Measurements from ENCODE around the gene GINS3. TPM values are rescaled to one million over a fixed set of nuclear protein-coding genes. Genes with fewer than 3 reads are reported as not detected.

GINS3 gene
- total RNA-seq, 1 donor: 4.7 TPM

- TF ChIP-seq, protein P1, sequence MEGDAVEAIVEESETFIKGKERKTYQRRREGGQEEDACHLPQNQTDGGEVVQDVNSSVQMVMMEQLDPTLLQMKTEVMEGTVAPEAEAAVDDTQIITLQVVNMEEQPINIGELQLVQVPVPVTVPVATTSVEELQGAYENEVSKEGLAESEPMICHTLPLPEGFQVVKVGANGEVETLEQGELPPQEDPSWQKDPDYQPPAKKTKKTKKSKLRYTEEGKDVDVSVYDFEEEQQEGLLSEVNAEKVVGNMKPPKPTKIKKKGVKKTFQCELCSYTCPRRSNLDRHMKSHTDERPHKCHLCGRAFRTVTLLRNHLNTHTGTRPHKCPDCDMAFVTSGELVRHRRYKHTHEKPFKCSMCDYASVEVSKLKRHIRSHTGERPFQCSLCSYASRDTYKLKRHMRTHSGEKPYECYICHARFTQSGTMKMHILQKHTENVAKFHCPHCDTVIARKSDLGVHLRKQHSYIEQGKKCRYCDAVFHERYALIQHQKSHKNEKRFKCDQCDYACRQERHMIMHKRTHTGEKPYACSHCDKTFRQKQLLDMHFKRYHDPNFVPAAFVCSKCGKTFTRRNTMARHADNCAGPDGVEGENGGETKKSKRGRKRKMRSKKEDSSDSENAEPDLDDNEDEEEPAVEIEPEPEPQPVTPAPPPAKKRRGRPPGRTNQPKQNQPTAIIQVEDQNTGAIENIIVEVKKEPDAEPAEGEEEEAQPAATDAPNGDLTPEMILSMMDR (IDR thresholded peaks at IDR 0.05; ENCODE audit: insufficient read depth, low read depth, low read length): no peak
- no peak for DNase-seq (ENCODE audit: low read depth)
- no peak overlapping the region for H3K4me3 ChIP-seq (ENCODE audit: low read depth, low read length)
These were observed 20.4 kb upstream of the GINS3 start for GRCh38 chr16:58371841-58372240.

- H3K4me3 ChIP-seq (ENCODE audit: low read depth, low read length): no peak overlapping the region
- DNase-seq (ENCODE audit: low read depth): no peak
- TF ChIP-seq, protein P1 (IDR thresholded peaks at IDR 0.05; ENCODE audit: insufficient read depth, low read depth, low read length): no peak
These were observed 16.9 kb upstream of the GINS3 start for GRCh38 chr16:58375386-58375785.

- H3K4me3 ChIP-seq (ENCODE audit: low read depth, low read length): no peak overlapping the region
- TF ChIP-seq, protein P1 (IDR thresholded peaks at IDR 0.05; ENCODE audit: insufficient read depth, low read depth, low read length): no peak
- DNase-seq (ENCODE audit: low read depth): no peak
These were observed 14.3 kb upstream of the GINS3 start for GRCh38 chr16:58377932-58378331.

DNA sequence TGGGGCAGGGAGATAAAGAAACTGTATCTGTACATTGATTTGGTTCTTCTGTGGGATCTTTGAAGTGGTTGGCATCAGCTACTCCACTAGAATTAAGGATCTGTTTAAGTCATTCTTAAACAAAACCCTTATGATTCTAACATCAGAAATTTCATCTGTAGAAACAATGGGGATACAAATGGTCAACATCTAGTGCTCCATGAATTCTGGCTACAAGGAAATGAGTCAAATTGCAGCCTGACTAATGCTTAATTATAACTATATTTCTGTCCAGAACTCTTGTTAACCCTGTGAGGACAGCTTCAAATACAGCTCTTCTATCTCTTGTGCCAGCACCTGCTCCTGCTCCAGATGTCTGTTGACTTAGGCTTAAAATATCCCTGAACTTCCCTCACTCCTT lies 13.9 kb upstream of the GINS3 start:
- no peak overlapping the region for H3K4me3 ChIP-seq (ENCODE audit: low read depth, low read length)
- DNase-seq (ENCODE audit: low read depth): no peak
- TF ChIP-seq, protein P1 (IDR thresholded peaks at IDR 0.05; ENCODE audit: insufficient read depth, low read depth, low read length): no peak

- no peak for DNase-seq (ENCODE audit: low read depth)
- no peak overlapping the region for H3K4me3 ChIP-seq (ENCODE audit: low read depth, low read length)
- TF ChIP-seq, protein P1 (IDR thresholded peaks at IDR 0.05; ENCODE audit: insufficient read depth, low read depth, low read length): no peak
These were observed 12.5 kb upstream of the GINS3 start for GRCh38 chr16:58379736-58380135.

DNA sequence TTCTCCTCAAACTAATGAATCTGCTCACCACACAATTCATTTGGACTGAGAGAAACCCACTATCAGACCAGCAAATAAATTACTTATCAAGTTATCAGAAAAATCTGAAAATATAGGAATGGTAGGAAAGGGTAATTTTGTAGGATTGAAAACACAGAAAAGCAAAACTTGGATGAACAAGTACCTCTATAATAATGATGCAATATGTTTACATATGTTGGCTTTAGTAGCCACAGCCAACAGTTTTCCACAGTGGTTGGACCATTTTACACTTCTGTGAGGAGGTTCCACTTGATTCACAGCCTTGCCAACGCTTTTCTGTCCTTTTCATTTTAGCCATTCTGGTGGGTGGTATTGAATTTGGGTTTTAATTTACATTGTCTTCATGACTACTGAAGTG lies 10.6 kb upstream of the GINS3 start:
- DNase-seq (ENCODE audit: low read depth): no peak
- H3K4me3 ChIP-seq (ENCODE audit: low read depth, low read length): no peak overlapping the region
- TF ChIP-seq, protein P1 (IDR thresholded peaks at IDR 0.05; ENCODE audit: insufficient read depth, low read depth, low read length): no peak

GRCh38 chr16:58384437-58385055 lies 7.7 kb upstream of the GINS3 start:
- DNase-seq (ENCODE audit: low read depth): no peak
- TF ChIP-seq, protein P1 (IDR thresholded peaks at IDR 0.05; ENCODE audit: insufficient read depth, low read depth, low read length): no peak
- no peak overlapping the region for H3K4me3 ChIP-seq (ENCODE audit: low read depth, low read length)

Measured in fibroblast of villous mesenchyme (primary cell).